HS-27A (cell line): ENCODE data around the gene NPBWR2.
"Not testable (repeated sequence)": the region's sequence is repeated elsewhere in the genome, so short reads cannot be mapped to it uniquely, and the experiment has no call there.

Experiments used
- DNase-seq: peaks from one replicate; pipeline ENCODE4 v3.0.0-alpha.2; 2012; ENCODE audit warnings: low read depth, missing footprints

NPBWR2 gene

GRCh38 chr20:64102647-64103354 is 4.6 kb downstream of the NPBWR2 start:
- no peak for DNase-seq

GRCh38 chr20:64101731-64102621 is 5.4 kb downstream of the NPBWR2 start:
- no peak for DNase-seq

DNA sequence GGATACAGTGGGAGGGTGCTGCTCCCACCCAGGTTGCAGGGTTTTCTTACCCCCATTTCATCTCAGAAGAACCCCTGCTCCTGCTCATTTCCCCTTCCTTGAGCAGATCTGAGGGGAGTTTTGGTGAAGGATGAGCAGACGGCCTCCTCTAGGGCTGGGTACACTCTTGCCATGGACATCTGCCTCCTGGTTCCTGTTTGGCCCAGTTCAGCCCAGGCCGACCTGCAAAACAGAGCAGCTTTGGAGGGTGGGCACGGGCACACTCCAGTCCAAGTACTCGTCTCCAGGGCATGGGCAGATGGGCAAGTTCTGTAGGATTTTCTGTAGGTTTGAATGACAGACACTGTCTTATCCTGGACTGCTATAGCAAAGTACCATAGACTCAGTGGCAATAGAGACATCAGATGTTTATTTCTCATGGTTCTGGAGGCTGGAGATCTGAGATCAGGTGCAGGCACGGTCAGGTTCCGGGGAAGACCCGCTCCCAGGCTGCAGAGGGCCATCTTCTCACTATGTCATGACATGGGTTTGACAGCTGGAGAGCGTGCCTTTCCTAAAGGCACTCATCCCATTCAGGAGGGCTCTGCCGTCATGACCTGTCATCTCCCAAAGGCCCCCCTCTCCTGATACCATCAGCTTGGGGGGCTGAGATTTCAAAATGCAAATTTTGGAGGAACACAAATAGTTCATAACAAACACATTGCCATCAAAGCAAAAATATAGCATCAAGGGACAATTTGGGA is 6.2 kb downstream of the NPBWR2 start:
- no peak for DNase-seq

GRCh38 chr20:64100566-64100888 is 6.8 kb downstream of the NPBWR2 start:
- DNase-seq: no peak

DNA sequence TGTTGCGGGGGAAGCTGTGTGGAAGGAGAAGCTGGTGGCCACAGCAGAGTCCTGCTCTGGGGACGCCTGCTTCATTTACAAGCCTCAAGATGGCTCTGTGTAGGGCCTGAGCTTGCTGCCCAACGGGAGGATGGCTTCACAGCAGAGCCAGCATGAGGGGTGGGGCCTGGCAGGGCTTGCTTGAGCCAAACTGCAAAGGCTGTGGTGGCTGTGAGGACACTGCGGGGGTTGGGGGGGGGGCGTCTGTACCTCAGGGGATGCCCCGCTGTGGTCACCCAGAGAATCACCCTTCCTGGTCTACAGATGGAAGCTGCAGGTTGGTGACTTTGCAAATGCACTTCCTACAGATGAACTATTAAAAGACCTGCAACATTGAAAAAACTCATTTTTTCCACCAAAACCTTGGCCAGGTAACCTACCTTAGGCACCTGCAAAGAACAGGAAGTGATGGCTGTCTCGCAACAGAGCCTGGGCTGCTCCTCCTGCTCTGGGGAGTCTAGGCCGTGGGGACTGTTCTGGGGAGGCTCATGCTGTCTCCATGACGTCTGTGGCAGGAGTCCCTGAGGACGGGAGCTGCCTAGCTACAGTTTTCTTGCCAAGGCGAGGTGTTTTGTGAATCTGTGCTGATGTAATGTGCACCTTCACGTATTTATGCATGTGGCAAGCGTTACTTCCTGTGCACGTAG is 7.3 kb downstream of the NPBWR2 start:
- no peak for DNase-seq

- DNase-seq: no peak
These were observed 8.1 kb downstream of the NPBWR2 start for GRCh38 chr20:64099086-64099786.

DNA sequence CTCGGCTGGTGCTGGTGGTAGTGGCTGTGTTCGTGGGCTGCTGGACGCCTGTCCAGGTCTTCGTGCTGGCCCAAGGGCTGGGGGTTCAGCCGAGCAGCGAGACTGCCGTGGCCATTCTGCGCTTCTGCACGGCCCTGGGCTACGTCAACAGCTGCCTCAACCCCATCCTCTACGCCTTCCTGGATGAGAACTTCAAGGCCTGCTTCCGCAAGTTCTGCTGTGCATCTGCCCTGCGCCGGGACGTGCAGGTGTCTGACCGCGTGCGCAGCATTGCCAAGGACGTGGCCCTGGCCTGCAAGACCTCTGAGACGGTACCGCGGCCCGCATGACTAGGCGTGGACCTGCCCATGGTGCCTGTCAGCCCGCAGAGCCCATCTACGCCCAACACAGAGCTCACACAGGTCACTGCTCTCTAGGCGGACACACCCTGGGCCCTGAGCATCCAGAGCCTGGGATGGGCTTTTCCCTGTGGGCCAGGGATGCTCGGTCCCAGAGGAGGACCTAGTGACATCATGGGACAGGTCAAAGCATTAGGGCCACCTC is 8.8 kb downstream of the NPBWR2 start:
- no peak for DNase-seq

DNA sequence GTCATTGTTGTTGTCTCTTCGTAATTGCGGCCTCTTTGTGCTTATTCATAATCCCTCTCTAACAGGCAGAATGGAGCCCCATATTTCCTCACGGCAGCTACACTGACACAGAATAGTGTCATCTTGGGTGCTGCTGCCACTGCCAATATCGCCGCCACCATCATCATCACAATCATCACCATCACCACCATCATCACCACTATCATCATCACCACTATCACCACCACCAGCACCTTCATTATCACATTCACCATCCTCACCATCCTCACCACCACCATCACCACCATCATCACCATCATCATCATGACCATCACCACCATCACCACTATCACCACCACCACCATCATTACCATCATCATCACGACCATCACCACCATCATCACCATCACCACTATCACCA is 10.8 kb downstream of the NPBWR2 start:
- no peak for DNase-seq

- no peak for DNase-seq
These were observed 11.4 kb downstream of the NPBWR2 start for GRCh38 chr20:64095927-64096326.

- DNase-seq: no peak
These were observed 11.9 kb downstream of the NPBWR2 start for GRCh38 chr20:64095455-64095854.

DNA sequence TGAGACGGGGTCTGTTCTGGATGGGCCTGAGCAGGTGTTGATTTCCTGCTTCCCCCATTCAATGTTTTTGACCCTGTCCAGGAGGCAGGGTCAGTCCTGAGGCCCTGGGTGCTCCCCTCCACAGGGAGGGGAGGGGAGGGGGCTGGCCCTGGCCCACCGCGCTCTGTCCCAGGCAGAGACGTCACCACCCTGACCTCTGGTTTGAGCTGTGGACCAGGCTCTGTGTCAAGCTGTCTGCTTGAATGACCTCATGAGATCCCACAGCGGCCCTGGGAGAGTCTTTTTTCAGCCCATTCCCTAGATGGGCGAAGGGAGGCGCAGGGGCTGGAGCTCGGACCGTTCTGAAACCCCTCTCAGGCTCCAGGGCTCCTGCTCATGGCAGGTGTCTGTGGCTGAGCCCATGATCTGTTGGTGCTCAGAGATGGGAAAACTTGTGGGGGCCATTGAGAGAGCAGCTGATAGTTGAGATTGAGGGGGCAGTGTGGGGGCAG is 14.3 kb downstream of the NPBWR2 start:
- DNase-seq: no peak

GRCh38 chr20:64092258-64093012 is 14.9 kb downstream of the NPBWR2 start:
- DNase-seq: no peak

DNA sequence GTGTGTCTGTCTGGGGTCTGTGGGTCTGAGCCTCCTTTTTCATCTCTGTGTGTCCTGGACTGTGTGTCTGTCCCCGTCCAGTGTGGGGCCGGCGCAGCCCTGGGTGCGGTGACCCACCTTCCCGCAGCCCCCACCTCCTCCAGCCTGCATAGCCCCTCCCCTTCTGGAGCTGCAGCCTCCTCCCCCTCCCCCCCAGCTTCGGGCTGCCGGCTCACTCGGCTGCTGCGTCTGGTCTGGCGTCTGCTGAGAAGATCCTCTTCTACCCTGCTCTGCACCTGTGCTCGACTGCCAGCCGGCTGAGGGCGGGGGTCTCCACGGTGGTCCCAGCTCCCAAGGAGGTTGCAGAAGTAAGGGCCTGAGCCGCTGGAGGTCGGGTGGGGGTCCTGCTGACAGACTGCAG is 15.6 kb downstream of the NPBWR2 start:
- no peak for DNase-seq

- DNase-seq: no peak
These were observed 16.0 kb downstream of the NPBWR2 start for GRCh38 chr20:64091340-64091739.

GRCh38 chr20:64090165-64090564 is 17.2 kb downstream of the NPBWR2 start:
- no peak for DNase-seq

- not testable (repeated sequence) for DNase-seq
These were observed 18.8 kb downstream of the NPBWR2 start for GRCh38 chr20:64088586-64088985.

DNA sequence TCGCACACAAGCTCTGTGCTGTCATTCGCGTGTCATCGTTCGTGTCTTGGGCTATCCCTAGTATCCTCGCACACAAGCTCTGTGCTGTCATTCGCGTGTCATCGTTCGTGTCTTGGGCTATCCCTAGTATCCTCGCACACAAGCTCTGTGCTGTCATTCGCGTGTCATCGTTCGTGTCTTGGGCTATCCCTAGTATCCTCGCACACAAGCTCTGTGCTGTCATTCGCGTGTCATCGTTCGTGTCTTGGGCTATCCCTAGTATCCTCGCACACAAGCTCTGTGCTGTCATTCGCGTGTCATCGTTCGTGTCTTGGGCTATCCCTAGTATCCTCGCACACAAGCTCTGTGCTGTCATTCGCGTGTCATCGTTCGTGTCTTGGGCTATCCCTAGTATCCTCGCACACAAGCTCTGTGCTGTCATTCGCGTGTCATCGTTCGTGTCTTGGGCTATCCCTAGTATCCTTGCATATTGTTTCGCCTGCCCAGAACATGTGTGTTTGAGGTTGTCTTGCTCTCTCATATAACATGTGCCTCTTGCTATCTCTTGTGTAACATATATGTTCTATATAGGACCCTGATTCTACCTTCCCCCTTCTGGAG is 20.0 kb downstream of the NPBWR2 start:
- not testable (repeated sequence) for DNase-seq

GRCh38 chr20:64086801-64087200 is 20.6 kb downstream of the NPBWR2 start:
- no peak for DNase-seq

- DNase-seq: no peak
These were observed 22.6 kb downstream of the NPBWR2 start for GRCh38 chr20:64084685-64085152.
